GM23248 (cell line): ENCODE results near the gene FUS. TPM values are rescaled to one million over a fixed set of nuclear protein-coding genes. Genes with fewer than 3 reads are reported as not detected.

ENCODE experiments used
- DNase-seq: peaks from one replicate; pipeline ENCODE4 v3.0.0-alpha.2; 2015
- H2AFZ ChIP-seq: fragments of 200-600 bp; sonication (generic); 2 replicates; pipeline ENCODE4 v1.6.1; 2016; ENCODE audit warnings: antibody characterized with exemption
- H3F3A ChIP-seq: fragments of 200-600 bp; sonication (generic); 2 replicates; pipeline ENCODE4 v1.6.1; 2016; ENCODE audit warnings: mild to moderate bottlenecking, antibody characterized with exemption, mixed run types; ENCODE audit not compliant: insufficient read depth
- H3K27ac ChIP-seq: fragments of 200-600 bp; sonication (generic); 2 replicates; pipeline ENCODE4 v1.5.1; 2016; ENCODE audit warnings: mild to moderate bottlenecking
- H3K27me3 ChIP-seq: fragments of 200-600 bp; sonication (generic); replicated peaks from 2 replicates; pipeline ENCODE4 v1.6.1; 2016; ENCODE audit warnings: mild to moderate bottlenecking; ENCODE audit not compliant: insufficient read depth
- H3K36me3 ChIP-seq: fragments of 200-600 bp; sonication (generic); 2 replicates; pipeline ENCODE4 v1.6.1; 2016; ENCODE audit warnings: low read depth, mild to moderate bottlenecking
- H3K4me1 ChIP-seq: fragments of 200-600 bp; sonication (generic); 2 replicates; pipeline ENCODE4 v1.6.1; 2016; ENCODE audit warnings: mild to moderate bottlenecking; ENCODE audit not compliant: insufficient read depth
- H3K4me2 ChIP-seq: fragments of 200-600 bp; sonication (generic); one replicate; pipeline ENCODE4 v1.6.1; 2016; ENCODE audit warnings: mild to moderate bottlenecking; ENCODE audit not compliant: unreplicated experiment
- H3K4me3 ChIP-seq: fragments of 200-600 bp; sonication (generic); 2 replicates; pipeline ENCODE4 v1.5.1; 2016; ENCODE audit warnings: mild to moderate bottlenecking
- H3K79me2 ChIP-seq: fragments of 200-600 bp; sonication (generic); 2 replicates; pipeline ENCODE4 v1.6.1; 2016; ENCODE audit warnings: mild to moderate bottlenecking; ENCODE audit not compliant: insufficient read depth
- H3K9ac ChIP-seq: fragments of 200-600 bp; sonication (generic); 2 replicates; pipeline ENCODE4 v1.6.1; 2016; ENCODE audit warnings: mild to moderate bottlenecking
- H3K9me2 ChIP-seq: fragments of 200-600 bp; sonication (generic); 2 replicates; pipeline ENCODE4 v1.6.1; 2016; ENCODE audit warnings: mixed run types, mild to moderate bottlenecking, moderate library complexity; ENCODE audit not compliant: insufficient read depth
- H3K9me3 ChIP-seq: fragments of 200-600 bp; sonication (generic); one replicate; pipeline ENCODE4 v1.6.1; 2017; ENCODE audit warnings: low read depth
- H4K20me1 ChIP-seq: fragments of 200-600 bp; sonication (generic); 2 replicates; pipeline ENCODE4 v1.6.0; 2016; ENCODE audit not compliant: insufficient read depth
- EZH2 ChIP-seq: fragments of 200-600 bp; sonication (generic); IDR thresholded peaks from 2 replicates; pipeline ENCODE4 v1.6.1; 2018; ENCODE audit warnings: antibody characterized with exemption, mild to moderate bottlenecking; ENCODE audit not compliant: insufficient read depth, poor library complexity, severe bottlenecking
- EZH2phosphoT487 ChIP-seq: fragments of 200-600 bp; sonication (generic); IDR thresholded peaks from 2 replicates; pipeline ENCODE4 v1.6.1; 2018; ENCODE audit warnings: antibody characterized with exemption, moderate library complexity, mild to moderate bottlenecking, low read depth; ENCODE audit not compliant: insufficient read depth
- WGBS, 2 experiments: methylation state at CpG; one replicate each; pipeline ENCODE4 v1.1.6; 2015 to 2017; ENCODE audit warnings: low lambda C conversion rate in 2 of 2, low coverage in 1 of 2; ENCODE audit errors: missing lambda C conversion rate in 2 of 2; 5-methylcytosine and 5-hydroxymethylcytosine counted together
- in situ Hi-C: fragments of 300-500 bp; cut with MboI; formaldehyde crosslinking; loops from 2 replicates; pipeline ENCODE4 v1.15.0; 2020
- polyA plus RNA-seq: library from polyadenylated mRNA; unstranded; fragments of >200 nt; fragmentation: Nextera tagmentation; extraction: Ambion mirVana; gene quantifications from 2 replicates; pipeline ENCODE4 v1.2.1, GENCODE V29; 2016
- total RNA-seq: library from RNA; depleted of rRNA; stranded (reverse); fragments of >200 nt; shearing (Covaris generic); gene quantifications from 2 replicates; pipeline ENCODE4 v1.2.3, GENCODE V29; 2014

FUS gene
- total and polyA plus RNA-seq, 2 experiments from 2014 or later: 22.5 to 166 TPM

DNA sequence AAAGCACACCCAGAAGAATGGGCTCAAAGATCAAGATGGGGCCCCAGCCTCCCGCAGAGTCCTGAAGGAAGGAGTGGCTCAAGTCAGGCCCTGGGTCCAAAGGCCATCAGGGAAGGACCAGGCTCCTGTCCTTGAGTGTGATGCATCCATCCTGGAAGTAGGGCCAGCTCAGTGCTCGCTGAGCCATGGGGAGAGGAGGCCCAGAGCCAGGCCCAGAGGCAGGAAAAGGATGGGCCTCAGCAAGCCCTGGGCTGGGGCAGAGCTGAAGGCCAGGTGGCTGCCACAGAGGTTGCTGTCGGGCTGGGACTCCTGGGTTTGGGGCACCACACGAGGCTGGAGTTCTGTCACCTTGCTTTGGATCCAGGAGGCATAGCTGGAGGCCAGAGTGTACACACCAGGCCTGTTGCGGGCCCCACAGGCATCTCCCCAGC lies 48.1 kb upstream of the FUS start:
- Histone ChIP-seq H3K4me2 (no peak overlapping the region), H3K9me3 (no peaks in the 10 kb centered on the region), H3K27ac (no peak overlapping the region), H3K36me3 (no peaks in the 10 kb centered on the region), H3K79me2 (no peaks in the 10 kb centered on the region), H3K4me3 (no peak overlapping the region), H3K9me2 (no peaks in the 10 kb centered on the region), H3K27me3 (no peaks in the 10 kb centered on the region), H3K4me1 (no peaks in the 10 kb centered on the region), H4K20me1 (no peaks in the 10 kb centered on the region), H2AFZ (no peak overlapping the region), H3F3A (no peaks in the 10 kb centered on the region), H3K9ac (no peak overlapping the region)
- in situ Hi-C loops: no loop called here
- DNase-seq: no peak
- TF ChIP-seq EZH2: no peak
- no peak for TF ChIP-seq EZH2phosphoT487
- WGBS, 2 experiments: 78 to 80% methylated on average over 5 of the region's 5 CpGs

- H4K20me1 ChIP-seq: no peaks in the 10 kb centered on the region
- no peak overlapping the region for H3K4me2 ChIP-seq
- no peaks in the 10 kb centered on the region for H3F3A ChIP-seq
- H3K4me3 ChIP-seq: no peak overlapping the region
- H2AFZ ChIP-seq: no peak overlapping the region
- H3K9me2 ChIP-seq: no peaks in the 10 kb centered on the region
- DNase-seq: no peak
- WGBS, 2 experiments: 92 to 96% methylated on average over 20 of the region's 20 CpGs
- no peaks in the 10 kb centered on the region for H3K36me3 ChIP-seq
- H3K9ac ChIP-seq: no peak overlapping the region
- H3K4me1 ChIP-seq: no peaks in the 10 kb centered on the region
- no peak overlapping the region for H3K27ac ChIP-seq
- no peaks in the 10 kb centered on the region for H3K9me3 ChIP-seq
- H3K79me2 ChIP-seq: no peaks in the 10 kb centered on the region
- H3K27me3 ChIP-seq: no peaks in the 10 kb centered on the region
- in situ Hi-C loops: no loop called here
- TF ChIP-seq EZH2: no peak
- no peak for TF ChIP-seq EZH2phosphoT487
These were observed 47.5 kb upstream of the FUS start for GRCh38 chr16:31132303-31132979.

DNA sequence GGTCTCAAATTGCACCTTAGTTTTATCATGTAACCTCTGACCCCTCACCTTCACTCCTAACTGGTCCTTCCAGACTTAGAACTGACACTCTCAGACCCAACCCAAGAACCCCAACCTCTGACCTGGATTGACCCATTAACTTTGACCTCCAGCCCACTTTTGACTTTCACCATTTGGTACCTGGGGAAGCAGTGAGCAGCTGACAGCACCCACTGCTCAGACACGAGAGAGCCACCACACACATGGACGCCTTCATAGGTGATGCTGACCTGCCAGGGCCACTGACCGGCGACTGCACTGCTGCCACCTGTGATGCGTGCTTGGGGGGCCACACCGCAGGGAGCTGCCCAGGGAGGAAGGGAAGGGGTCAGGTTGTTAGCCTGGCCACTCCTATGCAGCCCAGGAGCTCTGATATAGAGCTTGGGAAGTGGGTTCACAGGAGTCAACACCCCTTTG lies 46.9 kb upstream of the FUS start:
- Histone ChIP-seq H3K9me2 (no peaks in the 10 kb centered on the region), H3K79me2 (no peaks in the 10 kb centered on the region), H2AFZ (no peak overlapping the region), H3F3A (no peaks in the 10 kb centered on the region), H3K4me2 (no peak overlapping the region), H3K9me3 (no peaks in the 10 kb centered on the region), H3K9ac (no peak overlapping the region), H3K4me1 (no peaks in the 10 kb centered on the region), H3K27ac (no peak overlapping the region), H3K4me3 (no peak overlapping the region), H3K36me3 (no peaks in the 10 kb centered on the region), H4K20me1 (no peaks in the 10 kb centered on the region), H3K27me3 (no peaks in the 10 kb centered on the region)
- WGBS, 2 experiments: 74 to 84% methylated on average over 6 of the region's 6 CpGs
- TF ChIP-seq EZH2: no peak
- TF ChIP-seq EZH2phosphoT487: no peak
- in situ Hi-C loops: no loop called here
- DNase-seq: no peak

- no peaks in the 10 kb centered on the region for H3K9me3 ChIP-seq
- peaks cover 8% of the 10 kb centered on the region; the same call in 1 of the 2 replicates for H3K4me1 ChIP-seq
- H3K9me2 ChIP-seq: no peaks in the 10 kb centered on the region
- in situ Hi-C loops: no loop called here
- DNase-seq: no peak
- H3K27ac ChIP-seq: no peak overlapping the region
- H3F3A ChIP-seq: no peaks in the 10 kb centered on the region
- no peaks in the 10 kb centered on the region for H4K20me1 ChIP-seq
- WGBS, 2 experiments: 33 to 38% methylated on average over 5 of the region's 5 CpGs
- TF ChIP-seq EZH2: no peak
- TF ChIP-seq EZH2phosphoT487: no peak
- H3K9ac ChIP-seq: no peak overlapping the region
- no peak overlapping the region for H3K4me3 ChIP-seq
- no peaks in the 10 kb centered on the region for H3K36me3 ChIP-seq
- H3K4me2 ChIP-seq: no peak overlapping the region
- no peak overlapping the region for H2AFZ ChIP-seq
- no peaks in the 10 kb centered on the region for H3K79me2 ChIP-seq
- no peaks in the 10 kb centered on the region for H3K27me3 ChIP-seq
These were observed 45.8 kb upstream of the FUS start for GRCh38 chr16:31134091-31134571.
